ENCODE results near the gene AIPL1.

- TF ChIP-seq GATA2 (IDR thresholded peaks at IDR 0.05; ENCODE audit: low read depth, low read length) (no peak), GATA3 (IDR thresholded peaks at IDR 0.05; ENCODE audit: low read depth, low read length) (no peak)
Observed at GRCh38 chr17:6408735-6409134, 26.2 kb downstream of the AIPL1 start.
